Stomach (tissue), 4 donors: Measurements from ENCODE around the gene CCDC69.

Experiments used
- EP300 ChIP-seq: sonication (generic); formaldehyde crosslinking; IDR thresholded peaks from one replicate; pipeline ENCODE4 v1.6.1; 2017; ENCODE audit warnings: antibody characterized with exemption
- POLR2A ChIP-seq, 4 donors: fragments of 450-650 bp; IDR thresholded peaks; one replicate each; pipeline ENCODE4 v1.6.1; 2016; ENCODE audit warnings: antibody characterized with exemption in 4 of 4, control low read depth in 2 of 4, mild to moderate bottlenecking in 1 of 4, moderate library complexity in 1 of 4
- TF ChIP-seq, protein P1 (sequence below), 7 experiments: fragments of 450-650 bp in 4 of 7; fragments of 200-600 bp in 3 of 7; sonication (generic) in 3 of 7; IDR thresholded peaks; one replicate each; pipeline ENCODE4 v1.5.1; 2016 to 2019; ENCODE audit warnings: antibody characterized with exemption in 7 of 7, control low read depth in 2 of 7, mild to moderate bottlenecking in 1 of 7

DNA sequence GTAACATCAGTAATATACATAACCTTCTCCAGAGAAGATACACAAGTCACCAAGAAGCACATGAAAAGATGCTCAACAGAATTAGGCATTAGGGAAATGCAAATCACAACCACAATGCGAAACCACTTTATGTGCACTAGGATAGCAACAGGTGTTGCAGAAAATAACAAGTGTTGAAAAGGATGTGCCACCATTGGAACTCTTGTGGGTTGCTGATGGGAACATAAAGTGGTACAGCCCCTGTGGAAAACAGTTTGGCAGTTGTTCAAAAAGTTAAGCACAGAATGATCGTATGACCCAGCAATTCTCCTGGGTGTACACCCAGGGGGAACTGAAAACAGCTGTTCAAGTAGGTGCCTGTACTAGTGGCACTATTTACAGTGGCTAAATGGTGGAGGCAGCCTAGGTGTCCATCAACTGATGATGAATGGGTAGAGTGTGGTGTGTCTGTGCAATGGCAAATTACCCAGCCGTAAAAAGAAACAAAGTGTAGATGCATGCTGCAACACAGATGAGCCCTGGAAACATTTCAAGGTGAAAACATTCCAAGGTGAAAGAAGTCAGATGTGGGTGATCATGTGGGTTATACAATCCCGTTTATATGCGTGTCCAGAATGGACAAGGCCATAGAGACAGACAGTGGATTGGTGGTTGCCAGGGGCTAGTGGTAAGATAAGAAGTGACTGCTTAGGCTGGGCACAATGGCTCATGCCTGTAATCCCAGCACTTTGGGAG is 27.2 kb downstream of the CCDC69 start:
- TF ChIP-seq POLR2A (IDR thresholded peaks at IDR 0.05) (no peak), EP300 (no peak)
- TF ChIP-seq, protein P1, sequence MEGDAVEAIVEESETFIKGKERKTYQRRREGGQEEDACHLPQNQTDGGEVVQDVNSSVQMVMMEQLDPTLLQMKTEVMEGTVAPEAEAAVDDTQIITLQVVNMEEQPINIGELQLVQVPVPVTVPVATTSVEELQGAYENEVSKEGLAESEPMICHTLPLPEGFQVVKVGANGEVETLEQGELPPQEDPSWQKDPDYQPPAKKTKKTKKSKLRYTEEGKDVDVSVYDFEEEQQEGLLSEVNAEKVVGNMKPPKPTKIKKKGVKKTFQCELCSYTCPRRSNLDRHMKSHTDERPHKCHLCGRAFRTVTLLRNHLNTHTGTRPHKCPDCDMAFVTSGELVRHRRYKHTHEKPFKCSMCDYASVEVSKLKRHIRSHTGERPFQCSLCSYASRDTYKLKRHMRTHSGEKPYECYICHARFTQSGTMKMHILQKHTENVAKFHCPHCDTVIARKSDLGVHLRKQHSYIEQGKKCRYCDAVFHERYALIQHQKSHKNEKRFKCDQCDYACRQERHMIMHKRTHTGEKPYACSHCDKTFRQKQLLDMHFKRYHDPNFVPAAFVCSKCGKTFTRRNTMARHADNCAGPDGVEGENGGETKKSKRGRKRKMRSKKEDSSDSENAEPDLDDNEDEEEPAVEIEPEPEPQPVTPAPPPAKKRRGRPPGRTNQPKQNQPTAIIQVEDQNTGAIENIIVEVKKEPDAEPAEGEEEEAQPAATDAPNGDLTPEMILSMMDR (IDR thresholded peaks at IDR 0.05), result no peak
